Uterus (tissue), 4 donors: Measurements from ENCODE around the gene CACHD1. TPM values are rescaled to one million over a fixed set of nuclear protein-coding genes. Genes with fewer than 3 reads are reported as not detected.
A peak's percentile ranks its signal among the peaks of the same experiment; 100 is the strongest.

Experiments
- DNase-seq, 2 donors: peaks; one replicate each; pipeline ENCODE4 v3.0.0-alpha.2; 2019 to 2020
- H3K27ac ChIP-seq, 2 donors: fragments of 200-600 bp; sonication (generic); 1 replicate in 1 of 2; 2 replicates in 1 of 2; pipeline ENCODE4 v1.5.1; 2016 to 2018
- H3K27me3 ChIP-seq, 2 donors: fragments of 200-600 bp; sonication (generic); one replicate each; pipeline ENCODE4 v1.5.1; 2018 to 2019; ENCODE audit warnings: control low read depth in 1 of 2
- H3K36me3 ChIP-seq, 2 donors: fragments of 200-600 bp; sonication (generic); one replicate each; pipeline ENCODE4 v1.5.1; 2019; ENCODE audit warnings: control low read depth in 1 of 2
- H3K4me1 ChIP-seq, 2 donors: fragments of 200-600 bp; sonication (generic); one replicate each; pipeline ENCODE4 v1.5.1; 2018 to 2019; ENCODE audit warnings: control low read depth in 1 of 2
- H3K4me3 ChIP-seq, 2 donors: fragments of 200-600 bp; sonication (generic); 1 replicate in 1 of 2; 2 replicates in 1 of 2; pipeline ENCODE4 v1.5.1; 2018 to 2019; ENCODE audit warnings: mild to moderate bottlenecking in 1 of 2
- H3K9me3 ChIP-seq, 2 donors: fragments of 200-600 bp; sonication (generic); one replicate each; pipeline ENCODE4 v1.5.1; 2019; ENCODE audit warnings: control low read depth in 1 of 2
- CTCF ChIP-seq, 4 experiments: fragments of 200-600 bp in 2 of 4; fragments of 450-650 bp in 2 of 4; sonication (generic) in 2 of 4; IDR thresholded peaks; one replicate each; pipeline ENCODE4 v1.5.1; 2016 to 2019; ENCODE audit warnings: antibody characterized with exemption in 4 of 4, mild to moderate bottlenecking in 2 of 4, moderate library complexity in 1 of 4
- POLR2A ChIP-seq, 2 donors: fragments of 450-650 bp; IDR thresholded peaks; one replicate each; pipeline ENCODE4 v1.6.1; 2016; ENCODE audit warnings: antibody characterized with exemption in 2 of 2, mild to moderate bottlenecking in 1 of 2, moderate library complexity in 1 of 2
- intact Hi-C: fragments of 100-400 bp; cut with DNase I; formaldehyde crosslinking; loops from one replicate; pipeline ENCODE4 v1.15.1; 2023; ENCODE audit warnings: low total_unique reads
- total RNA-seq, 4 donors: library from RNA; depleted of rRNA in 3 of 4; stranded (reverse); fragments of >200 nt in 3 of 4; gene quantifications; one replicate each; pipeline versions ENCODE4 v1.1.0 to v1.2.4, GENCODE V29; 2014 to 2023
- donor health status: DM: yes; HTN: yes; CAD: no.

The CACHD1 gene
- total RNA-seq, 4 donors from 2014 or later, result 19.2 to 39.9 (median 28.8) TPM

- Histone ChIP-seq H3K4me1 (no peaks in the 10 kb centered on the region), H3K27me3 (no peaks in the 10 kb centered on the region), H3K4me3 (peak overlapping the region; percentile 56 to 89), H3K27ac (peak overlapping the region; percentile 92 to 96), H3K9me3 (no peaks in the 10 kb centered on the region), H3K36me3 (no peaks in the 10 kb centered on the region)
- intact Hi-C loops, result loop anchor here (10.0 kb wide), 2 partner anchors 173 to 533 kb away; no protein-coding TSS in a partner anchor
- no peak for TF ChIP-seq CTCF (IDR thresholded peaks at IDR 0.05)
- DNase-seq, result peak; percentile 47 to 55
Measured at GRCh38 chr1:64471218-64472039, 1.5 kb downstream of the CACHD1 start.

- DNase-seq, result no peak
- Histone ChIP-seq H3K9me3 (no peaks in the 10 kb centered on the region), H3K27ac (peak overlapping the region; percentile 92 to 96), H3K4me3 (peak overlapping the region; percentile 56 to 89), H3K36me3 (no peaks in the 10 kb centered on the region), H3K4me1 (no peaks in the 10 kb centered on the region), H3K27me3 (no peaks in the 10 kb centered on the region)
- TF ChIP-seq POLR2A (IDR thresholded peaks at IDR 0.05) (no peak), CTCF (IDR thresholded peaks at IDR 0.05) (no peak)
- intact Hi-C loops, result loop anchor here (10.0 kb wide), 2 partner anchors 173 to 533 kb away; no protein-coding TSS in a partner anchor
Measured at GRCh38 chr1:64472040-64472376, 2.1 kb downstream of the CACHD1 start.

GRCh38 chr1:64472805-64473204, 2.9 kb downstream of the CACHD1 start:
- intact Hi-C loops, result loop anchor here (10.0 kb wide), 2 partner anchors 172 to 532 kb away; no protein-coding TSS in a partner anchor
- TF ChIP-seq CTCF (IDR thresholded peaks at IDR 0.05) (no peak), POLR2A (IDR thresholded peaks at IDR 0.05) (no peak)

GRCh38 chr1:64473367-64473766, 3.4 kb downstream of the CACHD1 start:
- Histone ChIP-seq H3K27me3 (no peaks in the 10 kb centered on the region), H3K9me3 (no peaks in the 10 kb centered on the region), H3K27ac (peak overlapping the region in 1 of 2 donors; percentile 92), H3K4me1 (no peaks in the 10 kb centered on the region), H3K4me3 (no peak overlapping the region), H3K36me3 (no peaks in the 10 kb centered on the region)
- intact Hi-C loops, result loop anchor here (10.0 kb wide), 2 partner anchors 171 to 531 kb away; no protein-coding TSS in a partner anchor
- no peak for TF ChIP-seq CTCF (IDR thresholded peaks at IDR 0.05)
- no peak for TF ChIP-seq POLR2A (IDR thresholded peaks at IDR 0.05)
- DNase-seq, result no peak

More at GRCh38 chr1:64472805-64473204, 2.9 kb downstream of the CACHD1 start:
- Histone ChIP-seq H3K9me3 (no peaks in the 10 kb centered on the region), H3K27me3 (no peaks in the 10 kb centered on the region), H3K36me3 (no peaks in the 10 kb centered on the region), H3K4me3 (peak overlapping the region in 1 of 2 donors; percentile 89), H3K27ac (peak overlapping the region; percentile 92 to 96), H3K4me1 (no peaks in the 10 kb centered on the region)
- DNase-seq, result no peak

GRCh38 chr1:64474133-64474532, 4.2 kb downstream of the CACHD1 start:
- no peak overlapping the region for H3K4me3 ChIP-seq
- H3K36me3 ChIP-seq, result no peaks in the 10 kb centered on the region
- no peaks in the 10 kb centered on the region for H3K4me1 ChIP-seq
- no peak for DNase-seq
- TF ChIP-seq POLR2A (IDR thresholded peaks at IDR 0.05) (no peak), CTCF (IDR thresholded peaks at IDR 0.05) (no peak)
- H3K27me3 ChIP-seq, result no peaks in the 10 kb centered on the region
- intact Hi-C loops, result loop anchor here (10.0 kb wide), 2 partner anchors 171 to 531 kb away; no protein-coding TSS in a partner anchor
- peak overlapping the region in 1 of 2 donors; percentile 92 for H3K27ac ChIP-seq
- H3K9me3 ChIP-seq, result no peaks in the 10 kb centered on the region
